Measurements from ENCODE around the gene MTA3.

- TF ChIP-seq CTCF (IDR thresholded peaks at IDR 0.05; ENCODE audit: low read depth, low read length, poor library complexity, severe bottlenecking) (no peak), EZH2phosphoT487 (IDR thresholded peaks at IDR 0.05; ENCODE audit: borderline replicate concordance, low read length) (no peak)
Measured at GRCh38 chr2:42723465-42723864, 155.0 kb downstream of the MTA3 start.

All from DOHH2 (cell line).